GM23338 (cell line): ENCODE measurements around the gene PODN. TPM values are rescaled to one million over a fixed set of nuclear protein-coding genes. Genes with fewer than 3 reads are reported as not detected.

Experiments
- ATAC-seq: fragments of 200-7000 bp; cut with Tn5 transposase; 3 replicates; pipeline ENCODE4 v1.9.1; 2020
- DNase-seq: peaks from one replicate; pipeline ENCODE4 v3.0.0-alpha.2; 2015; ENCODE audit warnings: low spot score
- H2AFZ ChIP-seq: fragments of 200-600 bp; sonication (generic); 2 replicates; pipeline ENCODE4 v1.8.0; 2016; ENCODE audit warnings: antibody characterized with exemption, mild to moderate bottlenecking, moderate library complexity
- H3F3A ChIP-seq: fragments of 200-600 bp; sonication (generic); replicated peaks from 2 replicates; pipeline ENCODE4 v1.8.0; 2017; ENCODE audit warnings: antibody characterized with exemption, mixed run types, low read depth
- H3K27ac ChIP-seq: fragments of 200-600 bp; sonication (generic); 2 replicates; pipeline ENCODE4 v1.6.1; 2016; ENCODE audit warnings: low read depth
- H3K27me3 ChIP-seq: fragments of 200-600 bp; sonication (generic); 2 replicates; pipeline ENCODE4 v1.8.0; 2016; ENCODE audit warnings: mild to moderate bottlenecking, mixed run types, moderate library complexity; ENCODE audit not compliant: insufficient read depth
- H3K36me3 ChIP-seq: fragments of 200-600 bp; sonication (generic); 2 replicates; pipeline ENCODE4 v1.8.0; 2016; ENCODE audit warnings: mild to moderate bottlenecking; ENCODE audit not compliant: insufficient read depth
- H3K4me1 ChIP-seq: fragments of 200-600 bp; sonication (generic); 2 replicates; pipeline ENCODE4 v1.8.0; 2016; ENCODE audit warnings: mild to moderate bottlenecking, moderate library complexity; ENCODE audit not compliant: insufficient read depth
- H3K4me2 ChIP-seq: fragments of 200-600 bp; sonication (generic); 2 replicates; pipeline ENCODE4 v1.7.1; 2017; ENCODE audit warnings: mixed run types
- H3K4me3 ChIP-seq: fragments of 200-600 bp; sonication (generic); 2 replicates; pipeline ENCODE4 v1.6.1; 2016; ENCODE audit warnings: mixed run types
- H3K79me2 ChIP-seq: fragments of 200-600 bp; sonication (generic); replicated peaks from 2 replicates; pipeline ENCODE4 v1.8.0; 2017; ENCODE audit warnings: mild to moderate bottlenecking; ENCODE audit not compliant: insufficient read depth
- H3K9me2 ChIP-seq: fragments of 200-600 bp; sonication (generic); 2 replicates; pipeline ENCODE4 v1.8.0; 2017; ENCODE audit not compliant: insufficient read depth
- H4K20me1 ChIP-seq: fragments of 200-600 bp; sonication (generic); replicated peaks from 2 replicates; pipeline ENCODE4 v1.8.0; 2017; ENCODE audit warnings: mild to moderate bottlenecking; ENCODE audit not compliant: insufficient read depth
- H3K27ac Mint-ChIP-seq: 2 replicates; pipeline ENCODE4 v1.8.0; 2020; ENCODE audit warnings: inconsistent platforms, mild to moderate bottlenecking, moderate library complexity, mixed read lengths
- H3K27me3 Mint-ChIP-seq: 3 replicates; pipeline ENCODE4 v1.8.0; 2022; ENCODE audit warnings: low read depth, mild to moderate bottlenecking, moderate library complexity, mixed read lengths, inconsistent platforms; ENCODE audit not compliant: insufficient read depth, poor library complexity
- H3K36me3 Mint-ChIP-seq: 3 replicates; pipeline ENCODE4 v1.8.0; 2021; ENCODE audit warnings: low read depth, mild to moderate bottlenecking, inconsistent platforms, moderate library complexity, mixed read lengths
- H3K4me1 Mint-ChIP-seq: 3 replicates; pipeline ENCODE4 v1.8.0; 2020; ENCODE audit warnings: mild to moderate bottlenecking, inconsistent platforms, mixed read lengths
- H3K4me3 Mint-ChIP-seq: 3 replicates; pipeline ENCODE4 v1.8.0; 2021; ENCODE audit warnings: moderate library complexity, mild to moderate bottlenecking, inconsistent platforms, mixed read lengths
- H3K9me3 Mint-ChIP-seq: 3 replicates; pipeline ENCODE4 v1.8.0; 2020; ENCODE audit warnings: moderate library complexity, mild to moderate bottlenecking, inconsistent platforms, mixed read lengths
- CTCF ChIP-seq, 2 experiments: fragments of 200-600 bp in 1 of 2; sonication (generic) in 1 of 2; conservative IDR thresholded peaks; 2 replicates each; pipeline versions ENCODE4 v1.5.1 to v1.6.1; 2016 to 2017; ENCODE audit warnings: antibody characterized with exemption in 2 of 2, low read depth in 2 of 2, mild to moderate bottlenecking in 2 of 2, moderate library complexity in 1 of 2
- JUNB ChIP-seq: IDR thresholded peaks from one replicate; pipeline ENCODE4 v1.6.1; 2016; ENCODE audit warnings: antibody characterized with exemption; ENCODE audit not compliant: unreplicated experiment
- POLR2AphosphoS5 ChIP-seq: IDR thresholded peaks from 2 replicates; pipeline ENCODE4 v1.6.1; 2016; ENCODE audit warnings: antibody characterized with exemption, low read depth
- REST ChIP-seq: IDR thresholded peaks from one replicate; pipeline ENCODE4 v1.6.1; 2018; ENCODE audit warnings: antibody characterized with exemption; ENCODE audit not compliant: unreplicated experiment
- STAT1 ChIP-seq: IDR thresholded peaks from one replicate; pipeline ENCODE4 v1.6.1; 2016; ENCODE audit warnings: antibody characterized with exemption; ENCODE audit not compliant: unreplicated experiment
- ZNF114 ChIP-seq: fragments of 250-450 bp; sonication (Bioruptor Pico); IDR thresholded peaks from 2 replicates; pipeline ENCODE4 v1.5.0; 2020; ENCODE audit warnings: mild to moderate bottlenecking, moderate library complexity
- ZNF331 ChIP-seq: fragments of 250-450 bp; sonication (Bioruptor Pico); IDR thresholded peaks from 2 replicates; pipeline ENCODE4 v1.5.0; 2020; ENCODE audit warnings: low read depth, mild to moderate bottlenecking, moderate library complexity
- polyA plus RNA-seq: library from polyadenylated mRNA; unstranded; fragments of >200 nt; fragmentation: Nextera tagmentation; extraction: Ambion mirVana; gene quantifications from 2 replicates; pipeline ENCODE4 v1.2.1, GENCODE V29; 2016
- total RNA-seq: library from RNA; depleted of rRNA; stranded (reverse); fragments of >200 nt; shearing (Covaris generic); gene quantifications from 2 replicates; pipeline ENCODE4 v1.2.3, GENCODE V29; 2014

Gene PODN
- total and polyA plus RNA-seq, 2 experiments from 2014 or later, result 0.16 to 0.24 TPM

GRCh38 chr1:53126495-53126894 is 64.5 kb downstream of the PODN start:
- no peak overlapping the region for H2AFZ ChIP-seq
- H3K27me3 ChIP-seq, result no peaks in the 10 kb centered on the region
- H3K4me2 ChIP-seq, result no peak overlapping the region
- no peak overlapping the region for H3K27ac ChIP-seq
- ATAC-seq (no peak), DNase-seq (no peak)
- H3F3A ChIP-seq, result no peaks in the 10 kb centered on the region
- H3K36me3 Mint-ChIP-seq, result peaks cover 3% of the 10 kb centered on the region; the same call in 1 of the 3 replicates
- no peaks in the 10 kb centered on the region for H3K27me3 Mint-ChIP-seq
- H3K9me2 ChIP-seq, result no peaks in the 10 kb centered on the region
- H3K4me3 Mint-ChIP-seq, result no peak overlapping the region
- TF ChIP-seq REST, result no peak
- TF ChIP-seq STAT1, result no peak
- no peak for TF ChIP-seq JUNB
- no peak for TF ChIP-seq POLR2AphosphoS5
- TF ChIP-seq CTCF (conservative IDR thresholded peaks at IDR 0.05; ENCODE audit: low read depth in 2 of 2), result no peak
- no peaks in the 10 kb centered on the region for H4K20me1 ChIP-seq
- no peaks in the 10 kb centered on the region for H3K79me2 ChIP-seq
- H3K4me1 ChIP-seq, result no peaks in the 10 kb centered on the region
- peaks cover 9% of the 10 kb centered on the region for H3K4me1 Mint-ChIP-seq
- no peaks in the 10 kb centered on the region for H3K9me3 Mint-ChIP-seq
- H3K36me3 ChIP-seq, result no peaks in the 10 kb centered on the region
- H3K4me3 ChIP-seq, result no peak overlapping the region
- H3K27ac Mint-ChIP-seq, result no peak overlapping the region

- TF ChIP-seq POLR2AphosphoS5, result no peak
- TF ChIP-seq STAT1, result no peak
- no peak for TF ChIP-seq CTCF (conservative IDR thresholded peaks at IDR 0.05; ENCODE audit: low read depth in 2 of 2)
- TF ChIP-seq ZNF114 (CRISPR knock-in tag), result no peak
- TF ChIP-seq ZNF331 (CRISPR knock-in tag), result no peak
- H2AFZ ChIP-seq, result no peak overlapping the region
- no peaks in the 10 kb centered on the region for H3K4me1 ChIP-seq
These were observed 65.5 kb downstream of the PODN start for GRCh38 chr1:53127546-53127945.

More at GRCh38 chr1:53127546-53127945, 65.5 kb downstream of the PODN start:
- ATAC-seq, result no peak
- H4K20me1 ChIP-seq, result no peaks in the 10 kb centered on the region
- Mint-ChIP-seq H3K27ac (no peak overlapping the region), H3K4me3 (no peak overlapping the region), H3K9me3 (no peaks in the 10 kb centered on the region), H3K4me1 (peaks cover 5% of the 10 kb centered on the region; the same call in 1 of the 3 replicates), H3K36me3 (peaks cover 3% of the 10 kb centered on the region; the same call in 1 of the 3 replicates), H3K27me3 (no peaks in the 10 kb centered on the region)
- no peak overlapping the region for H3K4me2 ChIP-seq
- H3K4me3 ChIP-seq, result no peak overlapping the region
- DNase-seq, result no peak
- H3F3A ChIP-seq, result no peaks in the 10 kb centered on the region
- no peaks in the 10 kb centered on the region for H3K79me2 ChIP-seq
- H3K27ac ChIP-seq, result no peak overlapping the region
- H3K36me3 ChIP-seq, result no peaks in the 10 kb centered on the region
- no peaks in the 10 kb centered on the region for H3K27me3 ChIP-seq
- H3K9me2 ChIP-seq, result no peaks in the 10 kb centered on the region
